Inflammatory macrophage (primary cell): ENCODE data around the gene CANX.
"Not testable (repeated sequence)": the region's sequence is repeated elsewhere in the genome, so short reads cannot be mapped to it uniquely, and the experiment has no call there.

ENCODE experiments used
- DNase-seq, 2 donors: peaks; one replicate each; pipeline ENCODE4 v3.0.0-alpha.2; 2020 to 2022
- total RNA-seq, 18 experiments: gene quantifications; one replicate each; lab custom pipeline; 2026; ENCODE audit warnings: mixed read lengths in 6 of 18, inconsistent platforms in 2 of 18; lab: John Stamatoyannopoulos, UW

Gene CANX
- total RNA-seq: 849 to 1,595 (median 1,309) reads per million in 18 experiments

DNA sequence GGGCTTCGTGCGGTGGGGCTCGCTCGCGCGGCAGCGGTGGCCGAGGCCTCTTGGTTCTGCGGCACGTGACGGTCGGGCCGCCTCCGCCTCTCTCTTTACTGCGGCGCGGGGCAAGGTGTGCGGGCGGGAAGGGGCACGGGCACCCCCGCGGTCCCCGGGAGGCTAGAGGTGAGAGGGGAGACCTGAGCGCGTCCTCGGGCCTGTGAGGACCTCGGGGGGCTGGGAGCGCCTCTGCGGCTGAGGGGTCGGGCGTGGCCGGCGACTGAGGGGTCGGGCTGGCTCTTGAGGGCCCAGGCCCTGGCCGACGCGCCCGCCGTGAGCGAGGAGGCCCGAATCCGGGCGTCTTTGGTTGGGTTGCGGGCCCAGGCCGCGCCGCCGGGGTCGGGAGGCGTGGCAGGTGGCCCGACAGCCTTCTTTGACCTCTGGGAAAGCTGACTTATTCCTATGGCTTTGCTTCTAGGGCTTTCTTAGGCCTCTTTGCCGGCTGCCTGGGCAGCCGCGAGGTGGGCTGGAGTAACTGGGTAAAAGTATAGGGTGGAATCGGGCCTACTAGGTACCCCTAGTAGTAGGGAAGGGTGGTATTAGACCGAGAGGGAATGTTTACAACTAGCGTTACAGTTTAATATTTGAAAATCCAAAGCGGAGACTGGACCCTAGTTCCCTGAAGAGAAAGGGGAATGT lies at the start of gene CANX:
Gene CANX (plus strand): TSS at position 33 of the 681 bp plus-strand sequence. CDS start 6,715 bp downstream, outside the sequence.
- DNase-seq: peak in 1 of 2 donors; percentile 38

- not testable (repeated sequence) for DNase-seq
These were observed 49.5 kb upstream of the CANX start for GRCh38 chr5:179649166-179649703.

DNA sequence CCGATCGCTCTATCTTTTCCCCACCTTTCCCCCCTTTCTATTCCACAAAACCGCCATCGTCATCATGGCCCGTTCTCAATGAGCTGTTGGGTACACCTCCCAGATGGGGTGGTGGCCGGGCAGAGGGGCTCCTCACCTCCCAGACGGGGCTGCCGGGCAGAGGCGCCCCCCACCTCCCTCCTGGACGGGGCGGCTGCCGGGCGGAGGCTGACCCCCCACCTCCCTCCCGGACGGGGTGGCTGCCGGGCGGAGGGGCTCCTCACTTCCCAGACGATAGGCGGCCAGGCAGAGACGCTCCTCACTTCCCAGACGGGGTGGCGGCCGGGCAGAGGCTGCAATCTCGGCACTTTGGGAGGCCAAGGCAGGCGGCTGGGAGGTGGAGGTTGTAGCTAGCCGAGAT lies 48.5 kb upstream of the CANX start:
- not testable (repeated sequence) for DNase-seq

DNA sequence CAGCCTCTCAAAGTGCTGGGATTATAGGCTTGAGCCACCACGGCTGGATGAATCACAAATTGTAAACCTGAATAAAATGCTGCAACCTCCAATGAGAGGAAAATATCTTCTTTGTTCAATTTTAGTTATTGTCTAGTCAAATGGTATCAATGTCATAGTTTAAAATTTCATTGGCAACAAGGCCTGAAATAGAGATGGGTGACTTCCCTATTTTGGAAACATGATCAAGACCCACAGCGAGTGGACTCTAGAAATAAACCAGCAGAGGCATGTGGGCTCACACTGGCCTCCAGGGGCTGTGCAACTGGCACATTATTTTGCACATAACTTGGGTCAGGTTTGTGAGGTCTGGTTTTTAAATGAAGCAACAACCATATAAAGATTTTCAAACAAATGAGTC lies 45.6 kb upstream of the CANX start:
- DNase-seq: peak; percentile 14 to 24

DNA sequence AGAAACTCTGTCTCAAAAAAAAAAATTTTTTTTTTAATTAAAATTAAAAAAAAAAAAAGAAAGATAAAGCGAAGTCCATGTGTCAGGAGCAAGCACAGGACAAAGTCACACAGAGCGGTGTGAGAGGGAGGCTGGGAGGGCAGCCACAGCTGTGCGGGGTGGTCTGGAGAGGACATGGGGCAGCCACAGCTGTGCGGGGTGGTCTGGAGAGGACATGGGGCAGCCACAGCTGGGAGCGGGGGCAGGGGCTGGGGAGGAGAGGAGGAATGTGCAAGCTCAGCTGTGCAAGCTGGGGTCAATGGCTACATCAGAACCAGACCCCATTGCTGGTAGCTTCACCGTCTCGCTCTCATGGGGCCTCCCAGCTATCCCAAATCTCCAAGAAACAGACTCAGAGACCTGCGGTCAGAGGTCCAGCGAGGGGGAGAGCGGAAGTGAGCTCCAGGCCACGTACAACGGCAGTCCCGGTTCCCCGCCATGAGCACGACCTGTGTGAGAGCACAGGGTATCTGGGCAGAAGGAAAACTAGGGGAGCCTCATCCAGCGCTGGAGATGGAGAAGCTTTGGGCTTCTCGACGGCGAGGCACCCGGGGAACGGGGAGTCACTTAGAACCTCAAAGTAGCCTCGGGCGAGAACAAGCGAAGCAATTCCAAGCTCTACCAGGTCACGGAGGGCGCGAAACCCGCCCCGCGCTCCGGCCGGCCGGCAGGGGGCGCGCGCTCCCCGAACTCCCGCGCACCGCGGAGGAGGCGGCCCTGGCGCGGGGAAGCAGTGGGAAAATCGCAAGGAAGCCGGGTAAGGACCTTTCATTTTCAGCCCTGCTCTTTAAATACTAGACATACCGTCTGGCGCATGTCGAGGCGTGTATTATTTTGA lies 41.2 kb upstream of the CANX start:
- DNase-seq: not testable (repeated sequence)

DNA sequence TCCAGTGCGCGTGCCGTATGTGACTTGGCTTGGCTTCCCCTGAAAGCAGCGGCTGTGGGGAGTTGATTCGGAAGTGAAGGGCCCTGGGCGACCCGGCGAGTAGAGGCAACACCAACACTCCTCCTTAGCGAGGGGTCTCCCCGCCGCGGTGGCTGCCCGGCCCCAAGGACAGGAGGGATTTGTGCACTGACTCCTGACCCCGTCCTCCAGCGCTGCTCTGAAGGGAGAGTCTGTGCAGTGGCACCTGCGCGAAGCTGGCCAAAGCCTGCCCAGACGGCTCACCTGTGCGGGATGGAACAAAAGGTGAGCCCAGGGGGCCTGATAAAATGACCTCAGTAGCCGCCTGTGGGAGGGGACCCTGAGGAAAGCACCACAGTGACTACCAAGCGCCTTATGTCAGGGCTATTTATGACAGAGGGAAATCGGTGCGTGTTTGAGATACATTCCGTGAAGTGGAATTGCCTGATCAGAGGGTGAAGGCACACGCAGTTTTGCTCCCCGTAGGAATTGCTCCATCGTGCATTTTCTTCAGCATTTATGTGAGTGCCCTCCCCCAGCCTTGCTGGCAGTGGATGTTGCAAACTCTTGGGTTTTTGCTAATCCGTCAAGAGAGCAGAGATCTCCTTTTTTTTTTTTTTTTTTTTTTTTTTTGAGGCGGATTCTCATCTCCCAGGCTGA lies 40.4 kb upstream of the CANX start:
- peak; percentile 63 to 71 for DNase-seq

DNA sequence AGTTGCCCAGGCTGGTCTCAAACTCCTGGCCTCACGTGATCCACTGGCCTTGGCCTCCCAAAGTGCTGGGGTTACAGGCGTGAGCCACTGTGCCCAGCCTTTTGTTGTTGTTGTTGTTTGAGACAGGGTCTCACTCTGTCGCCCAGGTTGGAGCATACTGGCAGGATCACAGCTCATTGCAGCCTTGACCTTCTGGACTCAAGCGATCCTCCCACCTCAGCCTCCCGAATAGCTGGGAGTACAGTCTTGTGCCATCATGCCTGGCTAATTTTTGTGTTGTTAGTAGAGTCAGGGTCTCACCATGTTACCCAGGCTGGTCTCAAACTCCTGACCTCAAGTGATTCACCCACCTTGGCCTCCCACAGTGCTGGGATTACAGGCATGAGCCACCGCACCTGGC lies 37.1 kb upstream of the CANX start:
- DNase-seq: not testable (repeated sequence)

- DNase-seq: peak; percentile 71 to 78
These were observed 30.4 kb upstream of the CANX start for GRCh38 chr5:179668391-179668790.

- peak; percentile 97 to 98 for DNase-seq
These were observed 20.3 kb upstream of the CANX start for GRCh38 chr5:179678223-179679013.

DNA sequence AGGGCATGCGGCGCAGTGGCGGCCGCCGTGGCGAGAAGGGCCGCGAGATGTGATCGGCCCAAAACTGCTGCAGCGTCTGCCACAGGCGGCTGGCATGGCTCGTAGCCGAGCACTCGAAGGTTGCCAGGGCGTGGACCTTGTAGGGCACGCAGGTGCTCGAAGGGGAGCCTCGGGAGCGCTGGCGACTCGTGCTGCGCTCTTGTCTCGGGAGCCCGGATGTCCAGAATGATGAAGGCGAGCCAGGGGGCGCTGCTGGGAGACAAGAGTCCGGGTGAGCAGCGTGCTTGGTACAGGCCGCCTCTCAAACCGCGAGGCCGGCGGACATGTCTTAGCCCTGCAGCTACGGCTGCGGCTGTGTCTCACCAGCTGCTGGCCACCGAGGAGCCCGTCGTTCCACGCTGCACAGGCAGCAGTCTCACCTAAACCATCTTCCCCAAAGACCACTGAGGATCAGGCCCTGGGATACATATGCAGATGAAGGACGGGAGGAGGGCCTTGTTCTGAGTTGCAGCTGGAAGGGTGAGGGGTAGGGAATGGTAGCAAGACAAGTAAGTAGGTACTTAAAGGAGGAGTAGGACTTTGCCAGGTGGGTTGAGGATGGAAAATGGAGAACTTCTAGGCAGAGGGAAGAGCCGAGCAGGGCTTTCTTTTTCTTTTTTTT lies 19.6 kb upstream of the CANX start:
- DNase-seq: peak; percentile 34 to 41

DNA sequence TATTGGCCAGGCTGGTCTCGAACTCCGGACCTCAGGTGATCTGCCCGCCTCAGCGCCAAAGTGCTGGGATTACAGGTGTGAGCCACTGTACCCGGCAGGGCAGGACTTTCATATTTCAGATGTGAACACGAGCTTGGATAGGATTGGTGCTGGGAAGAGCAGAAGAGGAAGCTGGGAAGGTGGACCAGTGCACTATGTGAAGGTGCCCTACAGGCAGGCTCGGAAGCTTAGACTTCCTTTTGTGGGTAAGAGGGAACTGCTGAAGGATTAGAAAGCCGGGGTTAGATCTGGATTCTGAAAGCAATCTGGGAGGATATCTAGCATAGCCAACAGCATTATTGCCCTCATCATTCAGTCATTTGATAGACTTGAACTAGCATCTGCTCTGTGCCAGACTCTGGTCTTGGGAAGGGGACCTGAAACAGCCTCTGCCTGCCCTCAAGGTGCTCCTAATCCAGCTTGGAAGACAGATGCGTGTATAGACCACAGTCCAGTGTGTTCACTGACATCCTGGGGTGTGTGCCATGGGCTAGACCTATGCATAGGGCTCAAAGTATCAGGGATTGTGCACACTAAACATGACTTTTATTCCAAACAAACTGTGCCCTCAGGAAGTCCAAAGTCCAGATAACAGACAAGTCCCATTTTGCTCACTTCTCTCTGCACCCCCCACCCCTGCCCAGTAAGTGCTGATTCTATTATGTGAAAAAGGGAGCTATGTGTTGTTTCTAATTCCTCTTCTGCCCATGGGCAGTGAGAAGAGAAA lies 18.6 kb upstream of the CANX start:
- DNase-seq: peak in 1 of 2 donors; percentile 27

- DNase-seq: peak; percentile 6 to 24
These were observed 17.9 kb upstream of the CANX start, which contains the start of gene CBY3 for GRCh38 chr5:179680780-179681401. Gene CBY3, minus strand, starts transcription at chr5:179681034. Its CDS starts 116 bp downstream, at chr5:179680918.

DNA sequence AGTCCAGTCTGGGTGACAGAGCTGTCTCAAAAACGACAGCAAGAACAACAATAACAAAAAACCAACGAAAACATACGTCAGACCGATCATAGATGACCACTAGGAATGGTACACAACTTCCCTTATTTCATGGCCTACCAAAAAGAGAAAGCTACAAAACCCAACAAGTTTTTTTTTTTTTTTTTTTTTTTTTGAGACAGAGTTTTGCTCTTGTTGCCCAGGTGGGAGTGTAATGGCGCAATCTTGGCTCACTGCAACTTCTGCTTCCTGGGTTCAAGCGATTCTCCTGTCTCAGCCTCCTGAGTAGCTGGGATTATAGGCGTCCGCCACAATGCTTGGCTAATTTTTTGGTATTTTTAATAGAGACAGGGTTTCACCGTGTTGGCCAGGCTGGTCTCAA lies 9.6 kb upstream of the CANX start:
- not testable (repeated sequence) for DNase-seq

GRCh38 chr5:179694561-179694960 lies 4.2 kb upstream of the CANX start:
- DNase-seq: peak; percentile 22 to 29

DNA sequence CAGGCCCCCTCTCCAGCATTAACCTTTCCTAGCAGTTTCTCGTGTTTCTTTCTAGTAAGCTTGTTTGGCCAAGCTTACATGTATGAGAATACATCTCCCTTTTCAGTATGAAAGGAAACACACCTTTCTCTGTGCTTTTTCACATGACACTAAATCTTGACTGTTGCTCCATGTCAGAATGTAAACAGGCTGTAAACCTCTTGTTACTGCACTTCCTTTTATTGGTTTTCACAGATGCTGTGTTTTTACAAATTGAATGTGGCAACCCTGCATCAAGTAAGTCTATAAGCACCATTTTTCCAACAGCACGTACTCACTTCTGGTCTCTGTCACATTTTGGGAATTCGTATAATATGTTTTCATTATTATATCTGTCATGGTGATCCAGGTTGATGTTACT lies 2.2 kb upstream of the CANX start:
- DNase-seq: peak; percentile 8 to 39

DNA sequence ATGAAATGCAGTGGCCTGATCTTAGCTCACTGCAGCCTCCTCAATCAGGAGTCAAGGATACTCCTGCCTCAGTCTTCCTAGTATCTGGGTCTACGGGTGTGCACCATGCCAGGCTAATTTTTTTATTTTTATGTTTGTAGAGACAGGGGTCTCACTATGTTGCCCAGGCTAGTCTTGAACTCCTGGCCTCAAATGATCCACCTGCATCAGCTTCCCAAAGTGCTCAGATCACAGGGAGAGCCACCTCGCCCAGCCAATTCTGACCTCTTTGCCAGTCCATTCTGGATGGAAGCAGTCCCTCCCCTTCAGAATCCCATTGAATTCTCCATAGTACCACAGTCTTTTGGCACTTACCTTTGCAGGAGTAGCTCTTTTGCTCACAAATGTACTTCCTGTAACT lies 1.7 kb upstream of the CANX start:
- DNase-seq: no peak

DNA sequence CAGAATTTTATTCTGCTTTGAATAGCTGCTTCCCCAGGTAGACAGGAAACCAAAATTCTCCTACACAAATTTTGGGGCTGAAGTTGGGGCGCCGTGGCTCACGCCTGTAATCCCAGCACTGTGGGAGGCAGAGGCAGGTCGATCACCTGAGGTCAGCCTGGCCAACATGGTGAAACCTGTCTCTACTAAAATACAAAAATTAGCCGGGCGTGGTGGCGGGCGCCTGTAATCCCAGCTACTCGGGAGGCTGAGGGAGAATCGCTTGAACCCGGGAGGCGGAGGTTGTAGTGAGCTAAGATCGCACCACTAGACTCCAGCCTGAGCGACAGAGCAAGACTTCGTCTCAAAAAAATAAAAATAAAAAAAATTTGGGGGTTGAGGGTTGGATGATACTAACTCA lies 1.2 kb upstream of the CANX start:
- DNase-seq: not testable (repeated sequence)

DNA sequence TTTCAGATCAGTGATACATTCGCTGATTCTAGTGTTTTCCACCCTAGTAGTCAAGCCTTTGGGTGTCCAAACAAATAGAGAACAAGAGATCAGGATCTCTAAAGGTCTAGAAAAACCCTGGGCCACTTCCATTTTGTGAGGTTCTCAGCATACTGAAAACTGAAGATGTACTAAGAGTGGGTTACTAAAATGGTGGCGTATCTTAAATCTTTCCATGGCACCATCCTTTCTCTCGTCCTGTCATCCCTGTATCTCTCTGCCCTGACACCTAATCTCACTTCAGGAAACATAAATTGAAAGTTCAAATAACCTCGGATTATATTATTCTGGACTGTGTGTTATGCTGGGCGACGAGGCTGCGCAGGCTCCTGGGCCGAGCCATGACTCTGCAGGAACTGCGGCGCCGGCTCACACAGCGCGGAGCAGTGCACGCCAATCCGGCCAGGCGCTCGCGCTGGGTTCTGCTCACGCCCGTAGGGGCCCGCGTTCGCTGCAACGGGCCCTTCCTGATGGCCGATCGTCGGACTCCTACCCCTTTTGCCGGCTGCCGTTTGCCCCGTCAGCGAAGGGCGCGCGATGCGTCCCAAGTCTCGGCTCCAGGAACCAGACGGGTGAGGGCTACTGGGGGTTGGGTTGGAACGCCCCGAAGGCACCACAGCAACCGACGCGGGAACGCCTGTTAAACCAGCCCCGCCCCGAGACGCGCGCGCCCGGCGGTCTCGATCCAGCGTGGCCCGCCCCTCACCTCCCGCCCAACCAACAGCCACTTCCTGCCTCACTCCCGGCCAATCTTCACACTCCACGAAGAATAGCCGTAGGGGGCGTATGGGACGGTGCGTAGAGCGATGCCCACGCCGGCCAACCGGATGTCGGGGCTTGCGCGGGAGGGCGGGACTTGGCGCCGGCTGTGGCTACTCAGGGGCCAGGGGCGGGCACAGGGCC lies 503 bp upstream of the CANX start:
- DNase-seq: peak; percentile 99
